Stimulated activated CD4-positive, alpha-beta T cell treated with anti-CD3 and anti-CD28 coated beads, Interleukin-12 subunit alpha, Interleukin-12 subunit beta, amount 100 ng/mL, for 4 hours (primary cell): ENCODE measurements around the gene NAALADL1.
"Not testable (repeated sequence)": the region's sequence is repeated elsewhere in the genome, so short reads cannot be mapped to it uniquely, and the experiment has no call there.

ENCODE experiments used
- DNase-seq: peaks from one replicate; pipeline ENCODE4 v3.0.0-alpha.2; 2020

NAALADL1 gene

DNA sequence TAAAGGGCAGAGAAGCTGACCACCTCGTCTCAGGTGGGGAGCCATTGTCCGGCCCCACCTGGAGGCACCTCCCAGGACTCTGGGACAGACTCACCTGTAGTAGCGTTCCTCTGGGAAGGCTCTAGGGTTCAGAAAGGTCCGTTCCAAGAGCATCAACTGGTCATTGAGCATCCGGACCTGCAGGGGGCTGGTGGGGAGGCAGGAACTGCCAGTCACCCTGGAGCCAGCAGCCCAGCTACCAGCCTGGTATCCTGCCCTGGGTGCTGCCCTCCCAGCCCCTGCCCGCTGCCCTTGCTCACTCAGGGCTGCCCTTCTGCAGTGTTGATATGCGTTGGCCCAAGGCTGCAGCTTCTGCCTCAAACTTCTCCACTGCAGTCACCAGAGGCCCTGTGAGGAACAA is 12.6 kb downstream of the NAALADL1 start:
- no peak for DNase-seq

DNA sequence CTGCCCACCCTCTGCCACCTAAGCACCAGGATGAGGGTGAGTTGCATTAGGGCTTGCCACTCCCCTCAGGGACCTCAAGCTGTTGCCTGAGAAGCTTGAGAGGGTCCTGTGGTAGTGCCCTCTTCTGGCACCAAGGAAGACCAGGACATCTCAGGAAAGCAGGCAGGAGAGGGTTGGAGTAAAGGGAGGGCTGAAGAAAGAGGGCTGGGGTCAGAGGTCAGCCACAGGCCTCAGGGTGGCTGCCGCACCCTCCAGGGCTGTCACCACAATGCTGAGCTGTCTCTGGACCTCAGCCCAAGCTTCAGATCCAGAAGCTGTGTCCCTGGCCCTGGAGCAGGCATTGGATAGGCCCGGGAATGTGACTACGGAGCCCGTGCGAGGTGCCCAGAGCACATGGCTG is 13.3 kb downstream of the NAALADL1 start:
- no peak for DNase-seq

DNA sequence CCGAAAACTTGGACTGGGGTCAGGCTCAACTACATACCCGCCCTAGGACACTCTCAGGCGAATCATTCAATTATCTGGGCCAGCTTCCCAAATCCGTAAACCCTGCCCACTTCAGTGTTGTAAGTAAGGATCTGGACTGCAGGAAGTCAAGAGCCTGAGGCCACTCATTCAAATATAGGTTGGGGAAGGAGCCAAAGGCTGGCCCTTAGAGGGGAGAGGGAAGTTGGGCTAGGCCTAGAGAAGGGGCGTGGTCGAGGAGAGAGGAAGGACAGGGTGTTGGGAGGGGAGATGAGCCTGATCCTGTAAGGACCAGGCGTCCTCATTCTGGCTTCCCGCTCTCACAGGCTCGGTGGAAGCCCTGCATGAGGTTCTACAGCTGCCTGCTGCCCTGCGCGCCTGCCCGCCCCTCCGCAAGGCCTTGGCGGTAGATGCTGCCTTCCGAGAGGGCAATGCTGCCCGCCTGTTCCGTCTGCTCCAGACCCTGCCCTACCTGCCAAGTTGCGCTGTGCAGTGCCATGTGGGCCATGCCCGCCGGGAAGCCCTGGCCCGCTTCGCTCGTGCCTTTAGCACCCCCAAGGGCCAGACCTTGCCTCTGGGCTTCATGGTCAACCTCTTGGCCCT is 14.4 kb downstream of the NAALADL1 start:
- no peak for DNase-seq

DNA sequence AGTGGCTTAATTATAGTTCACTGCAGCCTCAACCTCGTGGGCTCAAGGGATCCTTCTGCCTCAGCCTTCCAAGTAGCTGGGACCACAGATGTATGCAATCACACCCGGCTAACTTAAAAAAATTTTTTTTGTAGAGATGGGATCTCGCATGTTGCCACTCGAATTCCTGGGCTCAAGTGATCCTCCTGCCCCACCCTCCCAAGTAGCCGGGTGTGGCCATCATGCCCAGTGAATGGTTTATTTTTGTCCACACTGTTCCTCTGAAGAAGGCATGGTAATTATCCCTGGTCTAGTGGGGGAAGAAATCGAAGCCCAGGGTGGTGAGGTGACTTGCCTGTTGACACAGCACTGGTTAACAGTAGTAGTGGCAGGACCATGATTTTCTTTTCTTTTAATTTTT is 15.5 kb downstream of the NAALADL1 start:
- DNase-seq = no peak

DNA sequence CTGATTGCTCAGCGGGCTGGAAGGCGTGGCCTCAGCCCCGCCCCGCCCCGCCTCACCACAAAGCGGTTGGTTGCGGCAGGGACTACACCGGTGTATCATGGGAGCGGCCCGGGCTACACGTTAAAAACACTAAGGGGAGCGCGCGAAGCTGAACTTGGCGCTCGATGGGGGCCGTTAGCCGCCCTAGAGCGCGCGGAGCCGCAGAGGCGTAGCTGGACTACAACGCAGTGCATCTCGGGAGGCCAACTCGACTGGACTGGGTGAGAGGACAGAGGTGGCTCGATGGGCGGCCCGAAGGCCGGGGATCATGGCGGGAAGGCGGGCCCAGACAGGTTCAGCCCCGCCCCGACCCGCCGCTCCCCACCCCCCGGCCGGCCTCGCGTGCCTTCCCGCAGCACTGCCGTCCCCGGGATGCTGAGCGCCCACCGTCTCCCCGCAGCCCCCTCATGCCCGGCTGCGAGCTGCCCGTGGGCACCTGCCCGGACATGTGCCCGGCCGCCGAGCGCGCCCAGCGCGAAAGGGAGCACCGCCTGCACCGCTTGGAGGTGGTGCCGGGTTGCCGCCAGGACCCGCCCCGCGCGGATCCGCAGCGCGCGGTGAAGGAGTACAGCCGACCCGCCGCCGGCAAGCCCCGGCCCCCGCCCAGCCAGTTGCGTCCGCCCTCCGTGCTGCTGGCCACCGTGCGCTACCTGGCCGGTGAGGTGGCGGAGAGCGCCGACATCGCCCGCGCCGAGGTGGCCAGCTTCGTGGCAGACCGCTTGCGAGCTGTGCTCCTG is 17.3 kb downstream of the NAALADL1 start, which contains the start of gene SAC3D1:
SAC3D1 (plus strand) TSS at position 364 of the 776 bp plus-strand sequence; CDS start at position 447, 83 bp downstream.
- DNase-seq = peak; percentile 79

DNA sequence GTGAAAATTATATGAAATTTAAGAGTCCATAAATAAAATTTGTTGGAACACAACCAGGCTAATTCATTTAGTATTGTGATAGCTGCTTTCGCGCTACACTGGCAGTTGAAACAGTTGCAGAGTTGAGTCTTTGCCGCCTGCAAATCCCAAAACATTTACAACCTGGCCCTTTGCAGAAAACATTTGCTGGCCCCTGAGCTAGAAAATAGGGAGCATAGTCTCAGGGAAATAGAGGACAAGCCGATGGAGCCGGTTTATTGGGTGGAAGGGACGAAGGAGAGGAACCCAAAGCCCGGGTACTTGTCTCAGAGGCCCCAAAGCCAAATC is 17.9 kb downstream of the NAALADL1 start:
- DNase-seq = no peak

DNA sequence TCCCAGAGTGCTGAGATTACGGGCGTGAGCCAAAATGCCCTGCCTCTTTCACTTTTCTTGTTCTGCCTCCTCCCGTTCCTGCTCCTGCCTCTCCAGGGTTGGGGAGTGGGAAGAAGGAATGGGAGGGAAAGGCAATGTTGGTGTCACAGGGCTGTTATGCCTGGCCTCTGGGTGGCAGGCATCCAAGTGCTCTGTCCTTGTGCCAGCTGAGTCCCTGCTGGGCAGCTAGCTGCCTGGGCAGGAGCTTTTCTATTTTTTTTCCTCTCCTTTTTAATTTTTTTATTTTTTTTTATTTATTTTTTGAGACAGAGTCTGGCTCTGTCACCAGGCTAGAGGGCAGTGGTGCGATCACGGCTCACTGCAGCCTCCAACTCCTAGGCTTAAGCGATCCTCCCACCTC is 21.4 kb downstream of the NAALADL1 start:
- no peak for DNase-seq

DNA sequence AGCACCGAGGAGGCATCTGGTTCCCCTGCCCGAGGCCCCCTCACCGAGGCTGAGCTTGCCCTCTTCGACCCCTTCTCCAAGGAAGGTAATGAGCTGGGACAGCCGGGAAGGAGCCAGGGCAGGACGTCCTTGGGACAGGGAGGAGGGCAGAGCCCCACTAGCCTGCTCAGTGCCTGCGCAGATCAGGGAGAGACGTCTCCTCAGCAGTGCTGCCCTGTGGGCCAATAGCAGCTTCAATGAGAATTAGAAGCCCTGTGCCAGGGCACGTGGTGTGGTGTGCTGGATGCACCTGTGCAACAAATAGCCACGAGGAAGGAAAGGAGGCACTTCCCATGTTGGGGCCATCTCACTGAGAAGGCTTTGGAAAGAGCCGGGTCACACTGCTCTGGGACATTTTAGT is 22.8 kb downstream of the NAALADL1 start:
- DNase-seq = no peak

DNA sequence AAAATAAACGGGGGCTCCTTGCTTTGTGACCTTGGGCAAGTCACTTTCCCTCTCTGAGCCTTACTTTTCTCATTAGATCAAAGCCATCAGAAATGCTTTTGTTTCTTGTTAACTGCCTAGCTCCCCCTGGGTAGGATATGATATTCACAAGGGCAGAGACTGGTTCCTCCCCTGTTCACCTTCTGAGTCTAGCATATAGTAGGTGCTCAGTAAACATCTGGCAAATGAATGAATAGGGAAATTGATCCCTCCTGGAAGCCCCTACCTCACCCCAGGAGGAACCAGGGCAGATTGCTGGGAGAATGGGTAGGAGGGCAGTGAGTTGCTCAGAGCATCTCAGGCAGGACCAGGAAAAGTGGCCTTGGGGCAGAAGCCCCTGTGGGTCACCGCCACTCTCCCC is 23.9 kb downstream of the NAALADL1 start:
- DNase-seq = no peak

DNA sequence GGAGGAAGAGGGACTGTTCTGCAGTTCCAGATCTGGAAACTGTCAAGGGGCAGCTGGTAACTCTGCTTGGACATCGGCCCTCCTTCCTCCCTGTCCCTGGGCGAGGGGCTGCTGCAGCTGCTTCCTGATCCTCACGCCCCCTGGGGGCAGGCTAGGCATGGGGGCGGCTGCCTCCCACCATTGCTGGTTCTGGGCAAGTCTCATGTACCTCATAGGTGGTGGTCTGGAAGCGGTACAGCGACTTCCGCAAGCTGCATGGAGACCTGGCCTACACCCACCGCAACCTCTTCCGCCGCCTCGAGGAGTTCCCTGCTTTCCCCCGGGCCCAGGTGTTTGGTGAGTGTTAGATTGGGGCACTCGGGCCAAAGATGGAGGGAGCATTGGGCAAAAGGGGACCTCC is 26.1 kb downstream of the NAALADL1 start:
- no peak for DNase-seq

DNA sequence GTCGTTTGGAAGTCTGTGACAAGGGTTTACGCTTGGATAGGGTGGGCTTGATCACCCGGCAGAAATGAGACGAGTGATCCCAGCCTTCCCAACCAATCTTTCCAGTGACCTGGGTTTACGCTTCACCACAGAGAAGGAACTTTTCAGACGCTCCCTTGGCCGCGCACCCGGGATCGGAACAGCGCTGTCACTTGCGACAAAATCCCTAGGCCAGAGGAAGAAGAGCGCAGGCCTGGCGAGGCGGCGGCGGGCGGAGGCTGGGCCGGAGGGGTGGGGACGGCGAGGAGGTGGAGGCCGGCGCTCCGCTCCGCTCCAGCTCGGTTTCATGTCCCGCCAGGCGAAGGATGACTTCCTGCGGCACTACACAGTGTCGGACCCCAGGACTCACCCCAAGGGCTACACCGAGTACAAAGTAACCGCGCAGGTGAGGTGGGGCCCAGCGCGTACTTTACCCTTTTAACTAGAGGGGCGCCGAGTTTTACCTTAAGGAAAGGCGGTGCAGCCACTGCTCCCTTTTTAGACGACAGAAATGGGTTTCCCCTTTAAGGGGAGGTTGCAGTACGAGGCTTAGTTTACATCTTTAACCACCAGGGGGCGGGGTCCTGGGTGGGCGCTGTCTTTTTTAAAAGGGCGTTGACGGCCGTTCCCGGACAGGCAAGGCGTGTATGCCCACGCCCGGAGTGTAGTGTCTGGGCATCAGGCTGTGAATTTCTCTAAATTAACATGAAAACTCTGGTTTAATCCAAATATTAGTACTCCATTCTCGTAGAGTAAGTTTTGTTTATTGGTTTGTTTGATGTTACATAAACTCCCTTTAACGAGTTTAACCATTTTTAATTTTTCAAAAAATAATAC is 30.9 kb downstream of the NAALADL1 start, which contains the start of gene SNX15:
SNX15 (plus strand) TSS at position 227 of the 855 bp plus-strand sequence; CDS start at position 326, 99 bp downstream.
- DNase-seq = peak; percentile 78

DNA sequence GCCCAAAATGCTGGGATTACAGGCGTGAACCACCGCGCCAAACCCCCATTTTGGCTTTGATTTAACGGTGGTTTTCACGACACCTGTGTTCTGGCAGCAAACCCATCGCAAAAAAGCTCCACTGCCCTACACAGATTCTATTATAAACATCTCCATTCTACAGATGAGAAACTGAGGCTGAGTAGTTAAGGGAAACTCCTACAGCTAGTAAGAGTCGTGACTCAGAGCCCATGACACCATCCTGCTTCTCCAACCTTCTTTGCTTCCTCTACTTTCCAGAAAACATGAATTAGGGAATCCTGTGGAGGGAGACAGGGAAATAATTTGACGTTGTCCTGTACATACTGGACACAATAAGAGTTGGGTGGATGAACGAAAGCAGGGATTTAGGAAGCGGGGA is 31.5 kb downstream of the NAALADL1 start:
- DNase-seq = no peak

DNA sequence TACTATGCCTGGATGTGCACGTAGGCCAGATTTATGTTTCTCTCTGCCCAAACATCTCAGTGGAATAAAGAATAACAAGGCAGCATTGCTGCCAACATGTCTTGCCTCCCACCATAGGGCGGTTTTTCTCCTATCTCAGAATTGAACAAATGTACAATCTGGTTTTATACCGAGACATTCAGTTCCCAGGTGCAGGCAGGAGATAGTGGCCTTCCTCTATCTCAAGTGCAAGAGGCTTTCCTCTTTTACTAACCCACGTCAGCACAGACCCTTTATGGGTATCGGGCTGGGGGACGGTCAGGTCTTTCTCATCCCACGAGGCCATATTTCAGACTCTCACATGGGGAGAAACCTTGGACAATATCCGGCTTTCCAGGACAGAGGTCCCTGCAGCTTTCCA is 34.9 kb downstream of the NAALADL1 start:
- not testable (repeated sequence) for DNase-seq

DNA sequence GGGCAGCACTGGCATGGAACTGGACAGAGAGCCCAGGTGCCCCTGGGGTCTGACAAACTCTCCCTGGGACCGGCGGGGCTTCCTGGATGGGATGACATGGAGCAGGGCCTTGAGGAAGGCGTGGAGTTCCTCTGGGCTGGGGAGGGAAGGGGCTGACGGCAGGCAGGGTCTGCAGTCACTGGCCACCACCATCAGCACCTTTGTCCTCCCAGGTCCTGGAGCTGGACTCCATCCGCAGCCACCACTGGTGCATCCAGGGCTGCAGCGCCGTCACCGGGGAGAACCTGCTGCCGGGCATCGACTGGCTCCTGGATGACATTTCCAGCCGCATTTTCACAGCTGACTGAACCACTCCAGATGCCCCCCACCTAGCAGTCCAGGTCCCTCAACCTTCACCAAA is 36.8 kb downstream of the NAALADL1 start:
- DNase-seq = no peak

DNA sequence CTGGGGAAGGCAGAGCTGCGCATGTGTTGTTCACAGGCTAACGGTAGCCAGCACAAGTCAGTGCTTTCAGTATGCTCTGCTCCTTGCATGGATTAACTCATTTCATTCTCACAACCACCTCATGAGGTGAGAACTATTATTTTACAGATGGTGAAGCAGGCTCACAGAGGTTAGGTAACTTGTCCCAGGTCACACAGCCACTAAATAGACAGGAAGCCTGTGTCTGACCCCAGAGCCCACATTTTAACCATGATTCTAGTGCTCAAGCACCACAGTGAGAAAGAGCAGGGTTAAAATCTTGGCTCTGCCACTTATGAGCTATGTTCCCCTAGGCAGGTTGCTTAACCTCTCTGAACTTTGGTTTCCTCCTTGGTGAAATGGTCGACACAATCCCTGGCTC is 37.4 kb downstream of the NAALADL1 start:
- no peak for DNase-seq

DNA sequence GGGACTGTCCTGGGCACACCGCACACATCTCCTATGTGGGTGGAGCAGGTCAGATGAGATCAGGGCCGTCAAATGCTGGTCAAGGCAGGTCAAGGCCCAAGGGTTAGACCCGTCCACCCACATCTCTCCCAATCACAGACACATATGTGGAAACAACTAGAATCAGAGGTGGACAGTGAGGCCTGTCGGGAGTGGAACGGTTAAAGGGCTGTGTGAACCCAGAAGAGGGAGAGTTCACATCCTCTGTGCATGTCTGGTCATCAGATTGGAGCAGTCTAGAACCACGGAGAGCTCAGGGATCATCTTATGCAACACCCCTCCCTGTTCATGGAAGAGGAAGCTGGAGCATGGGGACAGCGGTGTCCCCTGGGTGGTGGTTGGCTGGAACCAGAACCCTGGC is 38.5 kb downstream of the NAALADL1 start:
- DNase-seq = no peak

DNA sequence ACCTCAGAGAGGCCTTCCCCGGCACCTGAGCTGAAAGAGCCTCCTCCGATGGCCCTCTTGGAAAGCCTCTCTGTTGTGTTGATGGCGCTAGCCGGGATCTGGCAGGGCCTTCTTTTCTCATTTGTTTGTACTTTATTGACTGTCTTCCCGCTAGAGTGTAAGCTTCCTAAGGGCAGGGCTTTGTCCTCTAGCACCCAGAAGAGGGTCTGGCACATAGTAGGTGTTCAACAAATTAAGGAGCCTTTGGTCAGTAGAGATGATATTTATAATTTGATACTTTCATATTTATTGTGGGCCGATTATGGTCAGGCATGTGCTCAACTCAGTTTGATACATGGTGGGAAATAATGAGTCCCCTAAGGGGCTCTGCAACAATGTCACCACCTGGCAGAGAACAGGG is 40.4 kb downstream of the NAALADL1 start:
- no peak for DNase-seq

DNA sequence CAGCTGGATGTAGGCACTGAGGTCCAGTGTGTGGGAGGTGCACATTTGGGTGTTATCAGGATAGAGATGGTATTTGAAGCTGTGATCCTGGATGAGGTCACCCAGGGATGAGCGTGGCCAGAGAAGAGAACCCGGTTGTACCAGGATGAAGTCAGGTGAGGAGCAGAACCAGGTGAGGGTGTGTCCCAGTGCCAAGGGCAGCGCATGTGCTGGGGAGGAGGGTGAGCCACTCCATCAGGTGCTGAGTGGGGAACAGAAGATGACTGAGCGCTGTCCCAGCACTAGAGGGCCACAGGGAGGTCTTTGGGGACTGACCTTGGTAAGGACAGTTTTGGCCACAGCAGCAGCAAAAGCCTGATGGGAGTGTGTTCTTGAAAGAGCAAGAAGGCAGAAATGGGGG is 41.6 kb downstream of the NAALADL1 start:
- no peak for DNase-seq

DNA sequence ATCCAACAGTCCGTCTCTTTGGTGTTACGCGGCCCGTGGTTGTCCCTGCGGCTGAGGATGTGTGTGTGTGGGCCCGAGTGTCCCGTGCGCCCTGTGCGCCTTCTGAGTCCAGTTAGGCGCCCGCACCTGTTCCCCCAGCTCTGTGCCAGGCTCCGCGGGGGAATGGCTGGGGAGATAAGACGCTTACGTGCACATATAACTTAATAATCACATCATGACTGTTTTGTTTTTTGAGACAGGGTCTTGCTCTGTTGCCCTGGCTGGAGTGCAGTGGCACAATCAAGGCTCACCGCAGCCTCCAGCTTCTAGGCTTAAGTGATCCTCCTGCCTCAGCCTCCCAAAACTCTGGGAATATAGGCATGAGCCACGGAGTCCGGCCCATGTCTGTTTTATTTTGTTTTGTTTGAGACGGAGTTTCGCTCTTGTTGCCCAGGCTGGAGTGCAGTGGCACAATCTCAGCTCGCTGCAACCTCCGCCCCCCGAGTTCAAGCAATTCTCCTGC is 43.6 kb downstream of the NAALADL1 start:
- DNase-seq = no peak

DNA sequence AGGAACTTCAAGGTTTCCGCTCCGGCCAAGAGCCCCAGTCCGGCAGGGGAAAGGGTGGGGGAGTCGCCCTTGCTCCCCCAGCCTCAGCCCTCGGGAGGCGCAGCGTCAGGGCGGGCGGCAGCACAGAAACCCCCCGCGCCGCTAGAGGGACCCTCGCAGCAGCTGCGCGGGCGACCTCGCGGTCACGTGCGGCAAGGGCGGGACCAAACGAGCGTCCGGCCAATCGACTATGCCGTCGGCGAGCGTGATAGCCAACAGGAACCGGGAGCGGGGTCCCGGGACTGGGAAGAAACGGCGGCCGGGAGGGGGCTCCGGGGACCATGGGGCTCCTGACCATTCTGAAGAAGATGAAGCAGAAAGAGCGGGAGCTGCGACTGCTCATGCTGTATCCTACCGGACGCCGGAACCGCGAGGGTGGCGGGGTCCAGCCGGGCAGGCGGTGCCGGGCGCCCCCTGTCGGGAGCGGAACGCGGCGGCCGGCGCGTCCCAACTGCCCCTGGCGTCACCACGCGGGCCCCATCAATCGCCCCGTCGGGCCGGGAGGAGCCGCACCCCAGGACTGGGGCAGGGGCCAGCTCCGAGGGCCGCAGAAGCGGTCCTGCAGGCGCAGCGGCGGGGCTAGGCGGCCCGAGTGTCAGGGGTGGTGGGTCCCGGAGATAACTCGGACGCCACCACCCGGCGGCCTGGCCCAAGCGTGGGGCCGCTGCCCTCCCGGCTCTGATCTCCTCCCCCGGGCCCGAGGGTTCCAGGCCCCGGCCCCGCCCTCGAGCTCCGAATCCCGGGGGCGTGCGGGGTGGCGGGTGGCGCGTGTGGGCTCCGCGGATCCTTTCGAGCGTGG is 44.2 kb downstream of the NAALADL1 start, which contains the start of gene ARL2:
ARL2 (plus strand) TSS at position 273 of the 838 bp plus-strand sequence; CDS start at position 321, 48 bp downstream.
- DNase-seq = peak; percentile 83

DNA sequence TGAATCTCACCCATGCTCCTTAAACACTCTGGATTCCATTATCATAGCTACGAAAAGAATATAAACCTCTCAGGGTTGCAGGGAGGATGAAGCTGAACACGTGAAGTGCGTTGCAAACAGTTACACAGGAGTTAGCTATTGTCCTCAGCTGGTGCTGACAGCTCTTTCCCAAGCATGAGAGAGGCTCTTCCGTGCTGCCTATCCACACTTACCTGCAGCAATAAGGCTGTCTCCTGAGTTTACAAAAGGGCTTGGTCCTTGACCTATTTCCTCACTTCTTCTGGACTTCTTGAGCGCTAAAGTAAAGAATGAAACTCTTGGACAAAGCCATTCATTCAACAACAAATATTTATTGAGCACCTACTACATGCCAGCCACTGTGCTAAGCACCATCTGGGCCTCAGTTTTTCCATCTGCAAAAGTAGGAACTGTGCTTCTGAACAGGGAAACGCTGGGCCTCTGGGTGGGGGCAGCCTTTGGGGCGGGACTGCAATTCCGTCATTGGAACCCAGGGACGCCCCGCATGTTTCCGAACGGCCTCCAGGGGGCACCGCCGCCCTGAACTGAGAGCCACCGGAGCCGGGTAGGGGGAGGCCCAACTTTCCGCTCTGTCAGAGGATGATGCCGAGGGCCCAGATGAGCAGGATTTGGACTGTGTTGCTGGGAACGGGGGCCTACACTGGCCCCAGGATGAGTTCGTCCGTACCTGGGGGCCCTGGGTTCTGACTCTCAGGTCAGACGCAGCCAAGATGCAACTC is 45.0 kb downstream of the NAALADL1 start:
- DNase-seq = peak; percentile 87

DNA sequence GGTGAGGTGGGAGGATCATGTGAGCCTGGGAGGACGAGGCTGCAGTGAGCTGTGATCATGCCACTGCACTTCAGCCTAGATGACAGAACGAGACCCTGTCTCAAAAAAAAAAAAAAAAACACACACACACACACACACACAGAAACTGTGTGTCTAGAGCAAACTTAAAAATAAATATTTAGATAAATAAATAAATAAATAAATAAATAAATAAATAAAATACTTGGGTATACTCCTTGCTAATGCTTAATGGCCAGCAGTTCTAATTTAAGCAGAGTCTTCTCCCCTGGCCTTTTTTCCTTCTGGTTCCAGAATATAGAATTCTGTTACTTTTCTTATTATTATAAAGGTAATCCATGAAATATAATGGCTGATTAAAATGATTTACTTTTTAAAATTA is 49.5 kb downstream of the NAALADL1 start:
- DNase-seq = no peak
